GM18858 (cell line): Measurements from ENCODE around the gene RIN3.
A peak's percentile ranks its signal among the peaks of the same experiment; 100 is the strongest.
"Not testable (repeated sequence)": the region's sequence is repeated elsewhere in the genome, so short reads cannot be mapped to it uniquely, and the experiment has no call there.

Source experiments
- ATAC-seq: cut with Tn5 transposase; IDR thresholded peaks from one replicate; pipeline ENCODE4 v1.9.1; 2021; ENCODE audit not compliant: unreplicated experiment

RIN3 gene

GRCh38 chr14:92527721-92528120 is 14.1 kb downstream of the RIN3 start:
- no peak for ATAC-seq

GRCh38 chr14:92528486-92529100 is 15.0 kb downstream of the RIN3 start:
- no peak for ATAC-seq

- ATAC-seq, result no peak
Measured at GRCh38 chr14:92529903-92530302, 16.3 kb downstream of the RIN3 start.

- ATAC-seq, result no peak
Measured at GRCh38 chr14:92531106-92531873, 17.7 kb downstream of the RIN3 start.

GRCh38 chr14:92532490-92533163 is 19.0 kb downstream of the RIN3 start:
- no peak for ATAC-seq

GRCh38 chr14:92534932-92535643 is 21.5 kb downstream of the RIN3 start:
- ATAC-seq, result no peak

GRCh38 chr14:92536231-92536630 is 22.6 kb downstream of the RIN3 start:
- not testable (repeated sequence) for ATAC-seq

- ATAC-seq, result peak; percentile 78
Measured at GRCh38 chr14:92538412-92538985, 24.9 kb downstream of the RIN3 start.

GRCh38 chr14:92539419-92539818 is 25.8 kb downstream of the RIN3 start:
- ATAC-seq, result no peak

- ATAC-seq, result no peak
Measured at GRCh38 chr14:92539875-92540274, 26.3 kb downstream of the RIN3 start.

GRCh38 chr14:92540472-92541048 is 27.0 kb downstream of the RIN3 start:
- no peak for ATAC-seq

- no peak for ATAC-seq
Measured at GRCh38 chr14:92542766-92543554, 29.4 kb downstream of the RIN3 start.

- ATAC-seq, result no peak
Measured at GRCh38 chr14:92544051-92544720, 30.6 kb downstream of the RIN3 start.

GRCh38 chr14:92546347-92547053 is 32.9 kb downstream of the RIN3 start:
- no peak for ATAC-seq

GRCh38 chr14:92549105-92549858 is 35.7 kb downstream of the RIN3 start:
- no peak for ATAC-seq

GRCh38 chr14:92549859-92550230 is 36.3 kb downstream of the RIN3 start:
- no peak for ATAC-seq

GRCh38 chr14:92551044-92551841 is 37.7 kb downstream of the RIN3 start:
- peak; percentile 75 for ATAC-seq
